Activated CD4-positive, alpha-beta memory T cell treated with anti-CD3 and anti-CD28 coated beads, Interleukin-2, amount 10 ng/mL, durations not matched to agents 7 days and 5 days (primary cell): ENCODE results near the gene HEYL. TPM values are rescaled to one million over a fixed set of nuclear protein-coding genes. Genes with fewer than 3 reads are reported as not detected.

ENCODE experiments used
- CTCF ChIA-PET: fragments of 350-600 bp; sonication (Branson Sonifier 250); formaldehyde crosslinking; loops from one replicate; lab custom pipeline; 2021; ENCODE audit warnings: antibody characterized with exemption, inconsistent platforms; lab: Charles Lee
- POLR2A ChIA-PET: fragments of 350-600 bp; sonication (Branson Sonifier 250); formaldehyde crosslinking; loops from one replicate; lab custom pipeline; 2021; ENCODE audit warnings: antibody characterized with exemption; lab: Charles Lee
- DNase-seq: peaks from one replicate; pipeline ENCODE4 v3.0.0-alpha.2; 2020
- H3K27ac Mint-ChIP-seq: one replicate; pipeline ENCODE4 v1.8.0; 2021; ENCODE audit warnings: mild to moderate bottlenecking, mixed read lengths
- H3K27me3 Mint-ChIP-seq: one replicate; pipeline ENCODE4 v1.8.0; 2021; ENCODE audit warnings: mixed read lengths
- H3K36me3 Mint-ChIP-seq: one replicate; pipeline ENCODE4 v1.8.0; 2021; ENCODE audit warnings: low read depth, mixed read lengths
- H3K4me1 Mint-ChIP-seq: one replicate; pipeline ENCODE4 v1.8.0; 2021; ENCODE audit warnings: mixed read lengths
- H3K4me3 Mint-ChIP-seq: one replicate; pipeline ENCODE4 v1.8.0; 2021; ENCODE audit warnings: mild to moderate bottlenecking, mixed read lengths
- H3K9me3 Mint-ChIP-seq: one replicate; pipeline ENCODE4 v1.8.0; 2021; ENCODE audit warnings: mixed read lengths
- total RNA-seq, 2 experiments: library from RNA; stranded (reverse); gene quantifications; one replicate each; pipeline ENCODE4 v1.2.3, GENCODE V29; 2021

Gene HEYL
- total RNA-seq, 2 experiments from 2014 or later = not detected

DNA sequence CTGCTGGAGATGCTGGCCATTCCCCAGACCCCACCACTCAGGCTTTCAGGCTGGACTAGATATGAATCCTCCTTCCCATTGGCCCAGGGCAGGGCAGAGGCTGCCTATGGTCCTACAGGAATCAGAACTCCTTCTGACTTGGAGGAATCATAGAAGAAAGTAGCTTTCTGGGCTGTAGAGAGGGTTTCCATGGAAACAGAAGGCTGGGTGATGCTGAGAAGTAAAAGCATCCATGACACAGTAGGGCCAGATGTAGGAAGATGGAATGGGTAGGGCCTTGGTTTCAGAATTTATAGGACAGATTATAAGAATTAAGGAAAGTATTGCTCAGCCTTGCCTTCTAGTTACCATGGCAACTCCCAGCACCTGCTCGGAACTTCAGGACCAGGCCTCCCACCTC, 23.4 kb upstream of the HEYL start:
- Mint-ChIP-seq H3K9me3 (no peaks in the 10 kb centered on the region), H3K27me3 (no peaks in the 10 kb centered on the region), H3K27ac (no peak overlapping the region), H3K4me3 (no peak overlapping the region), H3K4me1 (peaks cover 19% of the 10 kb centered on the region), H3K36me3 (no peaks in the 10 kb centered on the region)
- POLR2A ChIA-PET = no interaction called here
- CTCF ChIA-PET = no interaction called here
- no peak for DNase-seq

DNA sequence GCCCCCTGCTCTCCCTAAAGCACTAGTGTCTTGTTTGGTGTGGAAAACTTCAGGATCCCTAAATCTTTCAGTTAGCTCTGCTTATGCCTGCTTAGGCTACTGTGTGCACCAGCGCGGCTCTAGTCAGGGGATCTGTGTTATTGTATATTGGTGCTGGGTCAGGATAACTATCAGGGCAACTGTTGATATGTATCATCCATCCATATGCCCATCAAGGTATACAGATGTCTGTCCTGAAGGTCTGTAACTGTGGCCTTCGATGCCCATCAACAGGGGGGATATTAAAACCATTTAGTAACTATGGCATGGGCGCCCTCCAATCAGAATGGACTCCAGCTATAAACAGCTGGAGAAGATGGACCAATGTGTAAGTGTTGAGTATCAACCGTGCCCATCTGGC, 20.1 kb upstream of the HEYL start:
- Mint-ChIP-seq H3K4me3 (no peak overlapping the region), H3K27me3 (peaks cover under 1% of the 10 kb centered on the region), H3K9me3 (no peaks in the 10 kb centered on the region), H3K4me1 (peaks cover 3% of the 10 kb centered on the region), H3K36me3 (no peaks in the 10 kb centered on the region), H3K27ac (no peak overlapping the region)
- DNase-seq = no peak
- POLR2A ChIA-PET = interaction anchor here (0.5 kb wide), 1 partner anchor 323 kb away, joined by 3 read pairs; no protein-coding TSS in a partner anchor
- CTCF ChIA-PET = interaction anchor here (0.8 to 10.7 kb wide), 10 partner anchors 12 to 139 kb away, joined by 3 to 229 read pairs (median 5); partner anchors contain the start of genes NT5C1A and PABPC4

DNA sequence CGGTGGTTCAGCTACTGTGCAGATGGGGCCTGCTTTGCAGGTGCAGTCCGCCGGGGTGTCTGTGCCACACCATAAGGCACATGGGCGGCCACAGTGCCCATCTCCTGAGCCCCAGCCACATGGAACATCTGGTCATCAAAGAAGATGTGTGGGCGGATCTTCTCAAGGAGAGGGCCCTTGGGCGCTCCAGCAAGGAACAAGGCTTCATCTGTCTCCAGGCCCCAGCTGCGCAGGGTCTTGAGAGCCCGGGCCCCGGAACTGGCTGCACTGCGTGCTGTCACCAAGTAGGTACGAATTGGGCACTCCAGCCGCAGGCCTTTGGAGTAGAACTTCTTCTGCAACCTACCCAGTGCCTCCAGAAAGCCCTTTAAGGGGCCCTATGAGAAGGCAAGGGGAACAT, 19.7 kb upstream of the HEYL start:
- Mint-ChIP-seq H3K4me3 (no peak overlapping the region), H3K36me3 (no peaks in the 10 kb centered on the region), H3K9me3 (no peaks in the 10 kb centered on the region), H3K27me3 (peaks cover 5% of the 10 kb centered on the region), H3K4me1 (peaks cover 4% of the 10 kb centered on the region), H3K27ac (no peak overlapping the region)
- DNase-seq = no peak
- ChIA-PET POLR2A (interaction anchor here (1.7 to 1.9 kb wide), 2 partner anchors 11 to 34 kb away, joined by 3 to 8 read pairs; no protein-coding TSS in a partner anchor), CTCF (interaction anchor here (0.9 to 10.7 kb wide), 14 partner anchors 12 to 140 kb away, joined by 3 to 229 read pairs (median 7); partner anchors contain the start of genes HPCAL4, NT5C1A and PABPC4)

DNA sequence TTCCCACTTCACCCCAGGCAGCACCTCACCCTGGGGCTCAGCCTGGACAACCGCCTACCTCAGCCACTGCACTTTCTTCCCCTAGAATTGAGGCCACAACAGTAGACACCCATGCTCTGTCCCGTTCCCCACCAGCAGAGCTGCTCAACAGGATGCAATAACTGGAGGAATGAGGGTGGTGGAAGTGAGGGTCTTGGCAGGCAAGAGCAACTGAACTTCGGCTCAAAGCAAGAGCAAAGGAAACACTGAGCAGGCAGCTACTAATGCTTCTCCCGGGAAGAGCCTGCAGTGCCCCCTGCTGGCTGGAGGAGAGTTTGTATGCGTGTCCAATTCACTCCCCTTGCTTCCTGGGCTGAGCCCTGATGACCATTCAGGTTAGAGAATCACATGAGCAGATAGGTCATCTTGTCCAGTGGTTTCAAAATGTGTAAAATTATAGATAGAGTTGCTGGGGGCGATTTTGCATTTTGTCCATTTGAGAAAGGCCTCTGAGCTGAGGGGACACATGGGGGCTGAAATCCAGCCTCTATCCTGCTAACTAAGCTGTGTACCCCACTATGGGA, 18.6 kb upstream of the HEYL start:
- H3K36me3 Mint-ChIP-seq = no peaks in the 10 kb centered on the region
- POLR2A ChIA-PET = interaction anchor here (1.6 to 1.9 kb wide), 3 partner anchors 12 to 52 kb away, joined by 3 to 8 read pairs (median 5); no protein-coding TSS in a partner anchor
- no peaks in the 10 kb centered on the region for H3K9me3 Mint-ChIP-seq
- peaks cover 12% of the 10 kb centered on the region for H3K4me1 Mint-ChIP-seq
- CTCF ChIA-PET = interaction anchor here (0.6 to 10.7 kb wide), 33 partner anchors 8 to 594 kb away, joined by 3 to 229 read pairs (median 5); partner anchors contain the start of genes BMP8B, HPCAL4 and NT5C1A
- H3K27ac Mint-ChIP-seq = no peak overlapping the region
- H3K4me3 Mint-ChIP-seq = peak overlapping the region; percentile 28
- H3K27me3 Mint-ChIP-seq = peaks cover 7% of the 10 kb centered on the region
- DNase-seq = peak; percentile 72

- POLR2A ChIA-PET = interaction anchor here (1.6 to 1.9 kb wide), 3 partner anchors 13 to 51 kb away, joined by 3 to 8 read pairs (median 5); no protein-coding TSS in a partner anchor
- Mint-ChIP-seq H3K4me3 (no peak overlapping the region), H3K4me1 (peaks cover 12% of the 10 kb centered on the region), H3K27ac (no peak overlapping the region), H3K9me3 (no peaks in the 10 kb centered on the region), H3K27me3 (peaks cover 7% of the 10 kb centered on the region), H3K36me3 (no peaks in the 10 kb centered on the region)
- CTCF ChIA-PET = interaction anchor here (0.6 to 10.7 kb wide), 28 partner anchors 8 to 595 kb away, joined by 3 to 229 read pairs (median 5); partner anchors contain the start of genes BMP8B, HPCAL4 and NT5C1A
- no peak for DNase-seq
These were observed 18.0 kb upstream of the HEYL start for GRCh38 chr1:39657402-39657801.

DNA sequence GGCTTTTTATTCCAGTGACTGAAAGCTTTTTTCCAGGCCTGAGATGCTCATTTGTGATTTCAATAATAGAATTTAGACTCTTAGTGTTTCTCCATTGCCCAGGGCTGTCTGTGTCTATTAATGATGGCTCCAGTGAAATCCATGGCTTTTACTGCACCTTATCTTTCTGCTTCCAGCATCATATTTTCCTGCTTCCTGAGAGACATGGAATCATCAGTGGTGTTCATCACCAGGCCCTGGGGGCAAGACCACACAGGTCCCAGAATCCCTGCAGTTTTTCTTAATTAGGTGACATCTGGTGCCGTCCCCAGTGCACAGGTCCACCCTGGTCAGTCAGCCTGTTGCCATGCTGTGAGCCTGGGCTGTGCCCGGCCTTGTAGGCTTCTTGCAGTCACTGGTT, 16.9 kb upstream of the HEYL start:
- no peak overlapping the region for H3K27ac Mint-ChIP-seq
- no peaks in the 10 kb centered on the region for H3K9me3 Mint-ChIP-seq
- peaks cover 7% of the 10 kb centered on the region for H3K27me3 Mint-ChIP-seq
- H3K4me1 Mint-ChIP-seq = peaks cover 12% of the 10 kb centered on the region
- H3K4me3 Mint-ChIP-seq = no peak overlapping the region
- no peak for DNase-seq
- H3K36me3 Mint-ChIP-seq = no peaks in the 10 kb centered on the region
- ChIA-PET CTCF (interaction anchor here (0.8 to 10.7 kb wide), 4 partner anchors 17 to 82 kb away, joined by 3 to 229 read pairs (median 109); partner anchors contain the start of gene NT5C1A), POLR2A (no interaction called here)

DNA sequence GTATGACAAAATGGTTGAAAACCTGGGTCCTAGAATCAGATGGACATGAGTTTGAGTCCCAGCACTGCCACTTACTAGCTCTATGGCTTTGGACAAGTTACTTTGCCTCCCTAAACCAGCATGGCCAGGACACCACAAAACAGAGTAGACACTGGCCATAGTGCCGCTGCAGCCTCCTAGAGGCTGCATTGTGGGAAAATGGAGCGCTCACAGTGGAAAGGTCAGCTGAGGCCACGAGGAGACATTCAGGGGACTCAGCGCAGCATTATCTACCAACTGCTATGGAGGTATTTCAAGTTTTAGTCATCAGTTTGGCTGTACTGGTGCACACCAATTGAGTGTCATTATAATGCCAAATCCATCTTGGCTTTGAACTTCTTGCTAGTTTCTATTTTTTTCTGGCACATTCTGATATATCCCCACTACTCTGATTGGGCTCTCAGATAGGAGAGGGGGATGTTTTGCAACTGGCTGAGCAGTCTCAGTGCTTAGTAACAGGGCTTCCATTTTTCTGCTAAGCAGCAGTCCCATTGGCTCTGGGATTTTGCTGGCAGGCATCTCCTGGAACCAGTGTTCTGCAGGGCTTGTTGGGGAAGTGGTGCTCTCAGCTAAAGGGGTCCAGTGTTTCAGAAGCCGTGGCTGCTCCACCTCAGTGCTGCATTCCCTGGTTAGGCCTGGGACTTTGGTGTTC, 16.3 kb upstream of the HEYL start:
- peaks cover 12% of the 10 kb centered on the region for H3K4me1 Mint-ChIP-seq
- no peaks in the 10 kb centered on the region for H3K9me3 Mint-ChIP-seq
- H3K27ac Mint-ChIP-seq = no peak overlapping the region
- no peaks in the 10 kb centered on the region for H3K36me3 Mint-ChIP-seq
- H3K4me3 Mint-ChIP-seq = no peak overlapping the region
- ChIA-PET POLR2A (interaction anchor here (0.7 to 1.1 kb wide), 2 partner anchors 36 to 81 kb away, joined by 3 read pairs; partner anchors contain the start of gene HPCAL4), CTCF (interaction anchor here (0.6 to 10.7 kb wide), 6 partner anchors 14 to 347 kb away, joined by 3 to 229 read pairs (median 10); partner anchors contain the start of gene NT5C1A)
- no peak for DNase-seq
- H3K27me3 Mint-ChIP-seq = peaks cover 7% of the 10 kb centered on the region

GRCh38 chr1:39654291-39654690, 14.8 kb upstream of the HEYL start:
- Mint-ChIP-seq H3K9me3 (no peaks in the 10 kb centered on the region), H3K36me3 (no peaks in the 10 kb centered on the region), H3K27me3 (peaks cover 7% of the 10 kb centered on the region), H3K27ac (no peak overlapping the region), H3K4me3 (no peak overlapping the region), H3K4me1 (peaks cover 12% of the 10 kb centered on the region)
- POLR2A ChIA-PET = no interaction called here
- CTCF ChIA-PET = interaction anchor here (0.6 to 10.7 kb wide), 8 partner anchors 14 to 89 kb away, joined by 3 to 229 read pairs (median 3); partner anchors contain the start of gene NT5C1A
- DNase-seq = no peak

- Mint-ChIP-seq H3K27ac (no peak overlapping the region), H3K27me3 (peaks cover 7% of the 10 kb centered on the region), H3K4me1 (peaks cover 12% of the 10 kb centered on the region), H3K9me3 (no peaks in the 10 kb centered on the region), H3K4me3 (no peak overlapping the region), H3K36me3 (no peaks in the 10 kb centered on the region)
- ChIA-PET POLR2A (interaction anchor here (1.4 kb wide), 1 partner anchor 78 kb away, joined by 3 read pairs; no protein-coding TSS in a partner anchor), CTCF (interaction anchor here (0.6 to 10.7 kb wide), 9 partner anchors 13 to 555 kb away, joined by 3 to 229 read pairs (median 3); partner anchors contain the start of gene NT5C1A)
- DNase-seq = peak; percentile 80
These were observed 14.1 kb upstream of the HEYL start for GRCh38 chr1:39653546-39654031.

- peaks cover 8% of the 10 kb centered on the region for H3K4me1 Mint-ChIP-seq
- H3K9me3 Mint-ChIP-seq = no peaks in the 10 kb centered on the region
- ChIA-PET POLR2A (interaction anchor here (1.4 kb wide), 1 partner anchor 77 kb away, joined by 3 read pairs; no protein-coding TSS in a partner anchor), CTCF (interaction anchor here (0.6 to 10.7 kb wide), 3 partner anchors 21 to 65 kb away, joined by 3 to 229 read pairs (median 202); partner anchors contain the start of gene NT5C1A)
- no peak for DNase-seq
- H3K27me3 Mint-ChIP-seq = peaks cover 7% of the 10 kb centered on the region
- H3K4me3 Mint-ChIP-seq = no peak overlapping the region
- no peaks in the 10 kb centered on the region for H3K36me3 Mint-ChIP-seq
- no peak overlapping the region for H3K27ac Mint-ChIP-seq
These were observed 13.1 kb upstream of the HEYL start for GRCh38 chr1:39652554-39652953.

- CTCF ChIA-PET = interaction anchor here (0.6 to 10.7 kb wide), 3 partner anchors 21 to 64 kb away, joined by 3 to 229 read pairs (median 202); partner anchors contain the start of gene NT5C1A
- Mint-ChIP-seq H3K36me3 (no peaks in the 10 kb centered on the region), H3K4me1 (peaks cover 8% of the 10 kb centered on the region), H3K9me3 (no peaks in the 10 kb centered on the region), H3K27ac (no peak overlapping the region), H3K27me3 (peaks cover 7% of the 10 kb centered on the region), H3K4me3 (no peak overlapping the region)
- no peak for DNase-seq
- POLR2A ChIA-PET = no interaction called here
These were observed 12.7 kb upstream of the HEYL start for GRCh38 chr1:39652105-39652504.

DNA sequence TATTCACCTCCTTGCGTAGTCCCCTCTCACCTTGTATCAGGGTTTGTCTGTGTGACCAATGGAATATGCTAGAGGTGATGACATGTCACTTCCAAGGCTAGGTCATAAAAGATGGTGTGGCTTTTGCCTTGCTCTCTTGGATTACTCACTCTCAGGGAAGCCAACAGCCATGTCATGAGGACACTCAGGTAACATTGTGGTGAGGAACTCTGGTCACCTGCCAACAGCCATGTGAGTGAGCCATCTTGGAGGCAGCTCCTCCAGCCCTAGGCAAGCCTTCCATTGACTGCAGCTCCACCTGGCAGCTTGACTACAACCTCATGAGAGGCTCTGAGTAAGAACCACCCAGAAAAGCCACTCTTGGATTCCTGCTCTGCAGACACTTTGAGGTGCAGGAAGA, 11.0 kb upstream of the HEYL start:
- ChIA-PET POLR2A (no interaction called here), CTCF (interaction anchor here (4.6 to 10.7 kb wide), 2 partner anchors 43 to 44 kb away, joined by 26 to 229 read pairs; no protein-coding TSS in a partner anchor)
- no peak for DNase-seq
- Mint-ChIP-seq H3K9me3 (no peaks in the 10 kb centered on the region), H3K27me3 (peaks cover 7% of the 10 kb centered on the region), H3K27ac (no peak overlapping the region), H3K4me1 (peaks cover 8% of the 10 kb centered on the region), H3K4me3 (no peak overlapping the region), H3K36me3 (no peaks in the 10 kb centered on the region)
